Esophagus squamous epithelium (tissue), 4 donors: Measurements from ENCODE around the gene SOCS4.

Experiments
- POLR2A ChIP-seq, 4 donors: fragments of 450-650 bp; IDR thresholded peaks; one replicate each; pipeline ENCODE4 v1.6.1; 2017; ENCODE audit warnings: antibody characterized with exemption in 4 of 4, mild to moderate bottlenecking in 4 of 4, moderate library complexity in 3 of 4
- TF ChIP-seq, protein P1 (sequence below), 6 experiments: fragments of 450-650 bp in 4 of 6; fragments of 200-600 bp in 2 of 6; sonication (generic) in 2 of 6; IDR thresholded peaks; one replicate each; pipeline ENCODE4 v1.5.1; 2016 to 2019; ENCODE audit warnings: antibody characterized with exemption in 6 of 6, mild to moderate bottlenecking in 4 of 6, moderate library complexity in 4 of 6

DNA sequence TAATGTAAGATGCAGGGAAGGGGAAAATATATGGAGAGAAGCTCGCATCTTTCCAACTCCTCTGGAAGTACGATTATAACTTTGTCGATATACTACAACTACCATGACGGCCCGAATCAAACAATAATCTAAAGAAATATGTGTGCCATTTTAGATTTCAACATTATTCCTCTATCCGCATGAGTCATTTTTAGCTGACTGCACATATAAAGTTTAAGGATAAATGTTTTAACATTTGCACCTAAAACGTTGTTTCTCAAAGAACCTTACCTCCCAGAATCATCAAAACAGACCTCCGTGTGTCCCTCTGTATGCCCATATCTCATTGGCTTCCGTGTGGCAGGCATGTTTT lies 619 bp upstream of the SOCS4 start:
- TF ChIP-seq, protein P1, sequence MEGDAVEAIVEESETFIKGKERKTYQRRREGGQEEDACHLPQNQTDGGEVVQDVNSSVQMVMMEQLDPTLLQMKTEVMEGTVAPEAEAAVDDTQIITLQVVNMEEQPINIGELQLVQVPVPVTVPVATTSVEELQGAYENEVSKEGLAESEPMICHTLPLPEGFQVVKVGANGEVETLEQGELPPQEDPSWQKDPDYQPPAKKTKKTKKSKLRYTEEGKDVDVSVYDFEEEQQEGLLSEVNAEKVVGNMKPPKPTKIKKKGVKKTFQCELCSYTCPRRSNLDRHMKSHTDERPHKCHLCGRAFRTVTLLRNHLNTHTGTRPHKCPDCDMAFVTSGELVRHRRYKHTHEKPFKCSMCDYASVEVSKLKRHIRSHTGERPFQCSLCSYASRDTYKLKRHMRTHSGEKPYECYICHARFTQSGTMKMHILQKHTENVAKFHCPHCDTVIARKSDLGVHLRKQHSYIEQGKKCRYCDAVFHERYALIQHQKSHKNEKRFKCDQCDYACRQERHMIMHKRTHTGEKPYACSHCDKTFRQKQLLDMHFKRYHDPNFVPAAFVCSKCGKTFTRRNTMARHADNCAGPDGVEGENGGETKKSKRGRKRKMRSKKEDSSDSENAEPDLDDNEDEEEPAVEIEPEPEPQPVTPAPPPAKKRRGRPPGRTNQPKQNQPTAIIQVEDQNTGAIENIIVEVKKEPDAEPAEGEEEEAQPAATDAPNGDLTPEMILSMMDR (IDR thresholded peaks at IDR 0.05) = no peak
- no peak for TF ChIP-seq POLR2A (IDR thresholded peaks at IDR 0.05)
